Activated CD8-positive, alpha-beta memory T cell treated with anti-CD3 and anti-CD28 coated beads, Interleukin-2, amount 10 ng/mL, durations not matched to agents 7 days and 5 days (primary cell): ENCODE data around the gene MMP11. TPM values are rescaled to one million over a fixed set of nuclear protein-coding genes. Genes with fewer than 3 reads are reported as not detected.

Source experiments
- total RNA-seq, 2 experiments: library from RNA; stranded (reverse); gene quantifications; one replicate each; pipeline ENCODE4 v1.2.3, GENCODE V29; 2021

The MMP11 gene
- total RNA-seq, 2 experiments from 2014 or later: 0.91 to 1.0 TPM

Other genes starting within 250 kb of the MMP11 start
- gene IGLL1, start 192.6 kb upstream of the MMP11 start, total RNA-seq: 1 to 10 TPM in 1 of 2 experiments, under 1 TPM in 1; 0.42 to 2.0 TPM
- gene DRICH1, start 140.5 kb upstream of the MMP11 start, total RNA-seq: under 1 TPM in 1 of 2 experiments, not detected in 1; 0.23 TPM
- 10 to 100 TPM; 15.5 to 30.8 TPM for gene RGL4, start 81.8 kb upstream of the MMP11 start, total RNA-seq
- gene ZNF70, start 21.7 kb upstream of the MMP11 start, total RNA-seq: 1 to 10 TPM; 2.9 to 3.0 TPM
- gene VPREB3, start 18.4 kb upstream of the MMP11 start, total RNA-seq: under 1 TPM in 1 of 2 experiments, not detected in 1; 0.70 TPM
- 1 to 10 TPM in 1 of 2 experiments, under 1 TPM in 1; 0.77 to 2.8 TPM for gene C22orf15, start 9.9 kb upstream of the MMP11 start, total RNA-seq
- 100 to 1,000 TPM; 155 to 159 TPM for gene CHCHD10, start 4.9 kb upstream of the MMP11 start, total RNA-seq
- 100 to 1,000 TPM; 117 to 137 TPM for gene SMARCB1, start 14.1 kb downstream of the MMP11 start, total RNA-seq
- gene DERL3, start 66.2 kb downstream of the MMP11 start, total RNA-seq: 10 to 100 TPM; 14.6 to 18.1 TPM
- 10 to 100 TPM in 1 of 2 experiments, 1 to 10 TPM in 1; 8.1 to 10.7 TPM for gene SLC2A11, start 85.0 kb downstream of the MMP11 start, total RNA-seq
- 100 to 1,000 TPM; 730 to 765 TPM for gene MIF, start 121.5 kb downstream of the MMP11 start, total RNA-seq
- not detected for gene GSTT2B, start 188.3 kb downstream of the MMP11 start, total RNA-seq
- gene DDTL, start 194.0 kb downstream of the MMP11 start, total RNA-seq: not detected
- gene DDT, start 201.6 kb downstream of the MMP11 start, total RNA-seq: 100 to 1,000 TPM; 121 to 128 TPM
- not detected for gene GSTT2, start 207.3 kb downstream of the MMP11 start, total RNA-seq
- gene GSTT4, start 232.6 kb downstream of the MMP11 start, total RNA-seq: not detected
- 100 to 1,000 TPM in 1 of 2 experiments, 10 to 100 TPM in 1; 92.4 to 143 TPM for gene CABIN1, start 238.5 kb downstream of the MMP11 start, total RNA-seq